ENCODE data around the gene TOP3B. TPM values are rescaled to one million over a fixed set of nuclear protein-coding genes. Genes with fewer than 3 reads are reported as not detected.

Gene TOP3B
- total RNA-seq, 1 experiment from 2014 or later = 23.9 TPM

DNA sequence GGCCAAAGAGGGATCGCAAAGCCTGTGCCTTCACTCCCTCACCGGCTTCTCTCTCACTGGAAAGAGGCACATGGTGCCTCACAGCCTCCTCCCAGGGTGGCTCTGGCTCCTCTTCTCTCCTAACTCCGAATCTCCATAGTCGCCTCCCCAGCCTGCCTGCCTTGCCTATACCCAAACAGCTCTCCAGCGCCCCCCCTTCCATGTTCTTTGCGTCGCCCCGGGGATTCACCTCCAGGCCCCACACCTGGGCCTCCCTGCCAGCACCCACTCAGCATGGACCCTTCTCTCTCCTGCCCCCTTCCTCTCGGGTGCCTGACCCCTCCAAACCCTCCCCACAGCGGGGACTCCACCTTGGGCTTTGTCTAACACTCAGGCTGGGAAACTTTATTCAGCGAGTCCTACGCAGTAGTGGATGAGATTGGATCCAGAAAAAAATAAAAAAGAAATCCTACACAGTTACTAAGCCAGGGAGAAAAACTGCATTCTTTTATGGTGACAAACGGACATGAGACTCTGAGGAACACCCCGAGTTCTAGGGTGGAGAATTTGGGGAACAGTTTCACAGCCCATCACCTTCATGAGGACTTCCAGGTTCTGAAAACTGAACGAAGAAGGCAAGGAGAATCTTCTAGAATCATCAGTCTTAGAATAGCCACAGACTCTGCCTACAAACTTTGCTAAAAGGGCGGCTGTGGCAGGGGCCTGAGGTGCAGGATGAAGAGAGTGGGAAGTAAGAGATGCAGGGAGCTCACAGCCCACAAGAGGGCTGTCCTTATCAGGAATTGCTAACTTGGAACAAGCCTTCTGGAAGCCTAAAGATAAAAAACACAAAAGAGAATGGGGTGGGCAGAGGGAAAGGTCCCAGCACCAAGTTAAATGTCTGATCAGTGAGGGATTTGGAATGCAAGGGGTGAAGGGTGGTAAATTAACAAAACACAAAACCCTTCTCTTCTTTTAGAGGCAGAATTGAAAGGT lies 35.3 kb downstream of the TOP3B start:
- H3K4me2 ChIP-seq = peak overlapping the region; percentile 36; the same call in 1 of the 2 replicates
- ChIA-PET POLR2A (ENCODE audit: unreplicated experiment) (no interaction called here), CTCF (no interaction called here)
- no peaks in the 10 kb centered on the region for H3K27me3 ChIP-seq (ENCODE audit: insufficient read depth, low read depth)
- H3K4me3 ChIP-seq = no peak overlapping the region
- BruUV-seq (replicated peaks) = no TSS peak
- H3K27ac ChIP-seq = no peak overlapping the region
- H3K9me3 ChIP-seq (ENCODE audit: insufficient read depth, low read depth) = no peaks in the 10 kb centered on the region
- H3K4me1 ChIP-seq (replicated peaks; ENCODE audit: insufficient read depth) = peaks cover 20% of the 10 kb centered on the region
- H3K79me2 ChIP-seq (ENCODE audit: low read depth) = 0 out of 2 replicates have a peak, but pooled peaks cover 11% of the 10 kb centered on the region
- DNase-seq = peak; percentile 33 to 41
- H3K36me3 ChIP-seq (ENCODE audit: low read depth) = no peaks in the 10 kb centered on the region
- no peak overlapping the region for H2AFZ ChIP-seq
- no peaks in the 10 kb centered on the region for H3K9me2 ChIP-seq (ENCODE audit: insufficient read depth)
- H3F3A ChIP-seq (ENCODE audit: insufficient read depth, low read depth) = peaks cover 15% of the 10 kb centered on the region; the same call in 1 of the 2 replicates
- TF ChIP-seq EZH2 (IDR thresholded peaks at IDR 0.05; ENCODE audit: low read depth) = no peak
- TF ChIP-seq, protein P1, sequence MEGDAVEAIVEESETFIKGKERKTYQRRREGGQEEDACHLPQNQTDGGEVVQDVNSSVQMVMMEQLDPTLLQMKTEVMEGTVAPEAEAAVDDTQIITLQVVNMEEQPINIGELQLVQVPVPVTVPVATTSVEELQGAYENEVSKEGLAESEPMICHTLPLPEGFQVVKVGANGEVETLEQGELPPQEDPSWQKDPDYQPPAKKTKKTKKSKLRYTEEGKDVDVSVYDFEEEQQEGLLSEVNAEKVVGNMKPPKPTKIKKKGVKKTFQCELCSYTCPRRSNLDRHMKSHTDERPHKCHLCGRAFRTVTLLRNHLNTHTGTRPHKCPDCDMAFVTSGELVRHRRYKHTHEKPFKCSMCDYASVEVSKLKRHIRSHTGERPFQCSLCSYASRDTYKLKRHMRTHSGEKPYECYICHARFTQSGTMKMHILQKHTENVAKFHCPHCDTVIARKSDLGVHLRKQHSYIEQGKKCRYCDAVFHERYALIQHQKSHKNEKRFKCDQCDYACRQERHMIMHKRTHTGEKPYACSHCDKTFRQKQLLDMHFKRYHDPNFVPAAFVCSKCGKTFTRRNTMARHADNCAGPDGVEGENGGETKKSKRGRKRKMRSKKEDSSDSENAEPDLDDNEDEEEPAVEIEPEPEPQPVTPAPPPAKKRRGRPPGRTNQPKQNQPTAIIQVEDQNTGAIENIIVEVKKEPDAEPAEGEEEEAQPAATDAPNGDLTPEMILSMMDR (conservative IDR thresholded peaks at IDR 0.05) = peak; percentile 54
- no peaks in the 10 kb centered on the region for H4K20me1 ChIP-seq (ENCODE audit: insufficient read depth)
- intact Hi-C loops (cut with micrococcal nuclease; ENCODE audit: unreplicated experiment) = no loop called here

DNA sequence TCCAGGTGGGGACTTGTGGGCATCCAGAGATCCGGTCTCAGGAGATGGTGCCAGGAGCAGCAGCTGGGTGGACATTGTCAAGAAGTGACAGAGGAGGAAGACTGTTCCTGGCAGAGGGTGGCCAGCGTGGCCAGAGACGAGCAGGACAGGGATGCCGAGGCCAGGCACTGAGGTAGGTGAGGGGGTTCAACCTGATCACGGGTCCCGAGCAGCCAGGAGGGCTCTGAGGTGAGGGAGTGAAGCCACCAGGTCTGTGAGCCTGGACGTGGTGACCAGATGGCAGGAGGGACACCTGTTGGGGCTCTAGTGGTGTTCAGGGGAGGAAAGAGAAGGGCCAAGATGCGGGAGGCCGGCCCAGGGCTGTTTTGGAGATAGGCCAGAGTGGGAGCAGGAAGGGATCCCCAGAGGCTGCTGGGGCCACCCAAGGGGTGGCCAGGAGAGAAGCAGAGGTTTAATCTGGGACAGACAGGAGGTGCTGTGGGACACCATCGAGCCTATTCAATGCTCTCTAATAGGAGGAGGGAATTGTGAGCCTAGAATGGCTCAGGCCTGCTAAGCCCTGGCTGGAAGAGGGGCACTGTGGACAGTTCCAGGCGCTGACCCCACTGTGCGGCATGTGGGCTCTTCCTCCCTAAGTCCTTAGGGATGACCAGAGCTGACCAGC lies 36.2 kb downstream of the TOP3B start:
- Histone ChIP-seq H3K9me3 (ENCODE audit: insufficient read depth, low read depth) (no peaks in the 10 kb centered on the region), H2AFZ (no peak overlapping the region), H3K4me3 (no peak overlapping the region), H3K27ac (no peak overlapping the region), H3K79me2 (ENCODE audit: low read depth) (0 out of 2 replicates have a peak, but pooled peaks cover 3% of the 10 kb centered on the region), H3K9me2 (ENCODE audit: insufficient read depth) (no peaks in the 10 kb centered on the region), H3K27me3 (ENCODE audit: insufficient read depth, low read depth) (no peaks in the 10 kb centered on the region), H3K36me3 (ENCODE audit: low read depth) (no peaks in the 10 kb centered on the region), H3F3A (ENCODE audit: insufficient read depth, low read depth) (peaks cover 11% of the 10 kb centered on the region), H3K4me2 (no peak overlapping the region), H3K4me1 (replicated peaks; ENCODE audit: insufficient read depth) (peaks cover 20% of the 10 kb centered on the region), H4K20me1 (ENCODE audit: insufficient read depth) (no peaks in the 10 kb centered on the region)
- intact Hi-C loops (cut with micrococcal nuclease; ENCODE audit: unreplicated experiment) = no loop called here
- CTCF ChIA-PET = no interaction called here
- POLR2A ChIA-PET (ENCODE audit: unreplicated experiment) = no interaction called here
- no peak for TF ChIP-seq EZH2 (IDR thresholded peaks at IDR 0.05; ENCODE audit: low read depth)
- TF ChIP-seq, protein P1 (conservative IDR thresholded peaks at IDR 0.05) = no peak
- no TSS peak for BruUV-seq (replicated peaks)
- DNase-seq = no peak

DNA sequence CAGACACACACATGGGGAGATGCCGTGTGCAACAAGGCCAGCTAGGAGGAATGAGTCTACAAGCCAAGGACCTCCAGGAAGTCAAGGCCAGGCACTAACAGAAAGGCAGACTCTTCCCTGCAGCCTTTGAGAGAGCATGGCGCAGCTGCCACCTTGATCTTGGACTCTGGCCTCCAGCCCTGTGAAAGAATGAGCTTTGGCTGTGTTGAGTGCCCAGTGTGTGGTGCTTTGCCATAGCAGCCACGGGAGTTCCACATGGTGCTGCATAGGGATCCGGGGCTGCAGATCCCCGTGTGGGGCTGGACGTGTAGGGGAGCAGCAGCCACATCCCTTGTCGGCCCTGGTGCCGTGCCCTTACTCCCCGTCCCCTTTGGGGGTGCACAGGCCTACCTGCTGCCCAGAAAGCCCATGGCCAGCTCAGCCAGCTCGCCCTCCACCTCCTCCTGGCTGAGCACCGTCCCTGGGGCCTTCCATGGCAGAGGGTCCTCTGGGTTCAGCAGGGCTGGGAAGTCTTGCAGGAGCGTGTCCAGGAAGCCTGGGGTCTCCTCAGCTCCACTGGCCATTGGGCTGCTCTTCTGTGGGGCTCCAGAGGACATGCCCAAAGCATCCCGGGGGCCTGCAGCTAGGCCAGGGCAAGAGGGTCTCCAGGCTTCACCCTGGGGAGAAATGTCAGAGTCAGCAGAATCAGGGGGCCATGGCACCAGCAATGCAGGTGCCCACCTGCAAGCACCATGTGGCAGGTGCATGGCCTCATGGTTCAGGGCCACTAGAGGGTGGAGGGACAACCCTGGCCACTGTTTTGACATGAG lies 36.9 kb downstream of the TOP3B start:
- intact Hi-C loops (cut with micrococcal nuclease; ENCODE audit: unreplicated experiment) = no loop called here
- Histone ChIP-seq H3K4me1 (replicated peaks; ENCODE audit: insufficient read depth) (peaks cover 20% of the 10 kb centered on the region), H3K9me2 (ENCODE audit: insufficient read depth) (no peaks in the 10 kb centered on the region), H3K27ac (no peak overlapping the region), H3K4me2 (no peak overlapping the region), H3K36me3 (ENCODE audit: low read depth) (no peaks in the 10 kb centered on the region), H3K9me3 (ENCODE audit: insufficient read depth, low read depth) (no peaks in the 10 kb centered on the region), H2AFZ (no peak overlapping the region), H4K20me1 (ENCODE audit: insufficient read depth) (no peaks in the 10 kb centered on the region), H3K79me2 (ENCODE audit: low read depth) (no peaks in the 10 kb centered on the region), H3F3A (ENCODE audit: insufficient read depth, low read depth) (peaks cover 11% of the 10 kb centered on the region), H3K27me3 (ENCODE audit: insufficient read depth, low read depth) (no peaks in the 10 kb centered on the region), H3K4me3 (no peak overlapping the region)
- DNase-seq = no peak
- BruUV-seq (replicated peaks) = no TSS peak
- CTCF ChIA-PET = no interaction called here
- TF ChIP-seq, protein P1 (conservative IDR thresholded peaks at IDR 0.05) = no peak
- no peak for TF ChIP-seq EZH2 (IDR thresholded peaks at IDR 0.05; ENCODE audit: low read depth)
- POLR2A ChIA-PET (ENCODE audit: unreplicated experiment) = no interaction called here

Measured in PC-9 (cell line).